ENCODE data around the gene SMIM36.
"Not testable (repeated sequence)": the region's sequence is repeated elsewhere in the genome, so short reads cannot be mapped to it uniquely, and the experiment has no call there.

Gene SMIM36

DNA sequence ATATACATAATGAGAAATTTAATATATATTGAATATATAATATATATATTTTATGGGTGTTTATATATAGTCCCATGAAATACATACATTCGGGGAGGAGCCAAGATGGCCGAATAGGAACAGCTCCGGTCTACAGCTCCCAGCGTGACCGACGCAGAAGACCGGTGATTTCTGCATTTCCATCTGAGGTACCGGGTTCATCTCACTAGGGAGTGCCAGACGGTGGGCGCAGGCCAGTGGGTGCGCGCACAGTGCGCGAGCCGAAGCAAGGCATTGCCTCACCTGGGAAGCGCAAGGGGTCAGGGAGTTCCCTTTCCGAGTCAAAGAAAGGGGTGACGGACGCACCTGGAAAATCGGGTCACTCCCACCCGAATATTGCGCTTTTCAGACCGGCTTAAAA lies 9.6 kb downstream of the SMIM36 start:
- not testable (repeated sequence) for DNase-seq (ENCODE audit: low spot score)

DNA sequence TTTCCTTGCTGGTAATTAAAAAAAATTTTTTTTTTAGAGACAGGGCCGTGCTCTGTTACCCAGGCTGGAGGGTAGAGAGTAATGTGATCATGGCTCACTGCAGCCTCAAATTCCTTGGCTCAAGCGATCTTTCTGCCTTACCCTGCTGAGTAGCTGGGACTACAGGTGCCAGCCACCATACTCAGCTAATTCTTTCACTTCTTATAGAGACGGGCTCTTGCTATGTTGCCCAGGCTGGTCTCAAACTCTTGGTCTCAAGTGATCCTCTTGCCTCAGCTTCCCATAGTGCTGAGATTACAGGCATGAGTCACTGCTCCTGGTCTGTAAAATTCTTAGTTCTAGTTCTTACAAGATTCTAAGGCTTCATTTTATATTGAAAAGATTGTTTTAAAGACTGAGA lies 11.1 kb downstream of the SMIM36 start:
- no peak for DNase-seq (ENCODE audit: low spot score)

GRCh38 chr17:55496094-55496881 lies 15.0 kb downstream of the SMIM36 start:
- no peak for DNase-seq (ENCODE audit: low spot score)

DNA sequence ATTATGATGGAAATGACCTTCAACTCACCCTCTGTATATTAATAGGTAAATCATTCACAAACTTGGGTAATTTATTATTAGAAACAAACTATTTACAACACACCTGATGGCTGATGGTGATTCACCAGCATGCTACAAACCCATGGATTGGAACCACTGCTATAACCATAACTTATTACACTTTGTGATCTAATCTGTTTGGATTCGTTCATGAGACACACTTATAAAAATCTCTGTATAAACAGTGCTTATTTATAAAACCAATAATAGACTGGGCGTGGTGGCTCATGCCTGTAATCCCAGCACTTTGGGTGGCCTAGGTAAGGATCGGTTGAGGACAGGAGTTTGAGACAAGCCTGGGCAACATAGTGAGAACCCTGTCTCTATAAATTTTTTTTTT lies 16.0 kb downstream of the SMIM36 start:
- no peak for DNase-seq (ENCODE audit: low spot score)

- DNase-seq (ENCODE audit: low spot score), result no peak
Measured at GRCh38 chr17:55492781-55493341, 18.4 kb downstream of the SMIM36 start.

DNA sequence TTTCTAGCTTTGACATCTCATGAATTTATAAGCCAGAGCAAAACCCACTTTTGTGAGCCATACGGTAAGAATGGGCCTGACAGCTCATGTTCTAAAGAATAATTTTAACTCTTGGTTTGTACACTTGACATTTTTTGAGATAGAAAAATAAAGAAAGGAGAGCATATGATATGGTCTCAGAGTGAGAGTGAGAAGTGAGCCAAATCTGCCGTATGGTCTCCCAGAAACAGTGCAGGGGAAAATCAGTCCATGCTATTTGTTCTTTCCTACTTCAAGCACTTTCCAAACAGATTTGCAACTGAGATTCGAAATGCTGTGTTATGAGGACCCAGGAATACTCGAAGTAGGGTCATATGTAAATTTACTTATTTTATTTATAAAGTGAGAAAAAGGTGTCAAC lies 20.9 kb downstream of the SMIM36 start:
- no peak for DNase-seq (ENCODE audit: low spot score)

- DNase-seq (ENCODE audit: low spot score), result no peak
Measured at GRCh38 chr17:55487695-55488432, 23.4 kb downstream of the SMIM36 start.

DNA sequence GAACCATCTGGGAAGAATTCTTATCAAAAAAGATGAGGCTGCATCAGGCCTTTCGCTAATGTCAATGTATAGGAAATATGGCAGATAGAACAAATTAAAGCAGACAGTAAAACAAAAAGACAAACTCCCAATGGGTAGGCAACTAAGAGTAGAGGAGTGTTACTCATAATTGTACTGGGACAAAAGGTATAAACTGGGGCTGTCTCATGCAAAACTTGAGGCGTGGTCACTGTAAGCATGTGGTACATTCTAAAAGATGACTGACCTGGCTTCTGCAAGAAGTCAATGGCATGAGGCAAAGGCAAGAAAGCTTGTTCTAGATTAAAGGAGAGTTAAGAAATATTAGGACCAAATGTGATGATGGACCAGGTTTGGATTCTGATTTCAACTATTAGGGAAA lies 26.7 kb downstream of the SMIM36 start:
- no peak for DNase-seq (ENCODE audit: low spot score)

DNA sequence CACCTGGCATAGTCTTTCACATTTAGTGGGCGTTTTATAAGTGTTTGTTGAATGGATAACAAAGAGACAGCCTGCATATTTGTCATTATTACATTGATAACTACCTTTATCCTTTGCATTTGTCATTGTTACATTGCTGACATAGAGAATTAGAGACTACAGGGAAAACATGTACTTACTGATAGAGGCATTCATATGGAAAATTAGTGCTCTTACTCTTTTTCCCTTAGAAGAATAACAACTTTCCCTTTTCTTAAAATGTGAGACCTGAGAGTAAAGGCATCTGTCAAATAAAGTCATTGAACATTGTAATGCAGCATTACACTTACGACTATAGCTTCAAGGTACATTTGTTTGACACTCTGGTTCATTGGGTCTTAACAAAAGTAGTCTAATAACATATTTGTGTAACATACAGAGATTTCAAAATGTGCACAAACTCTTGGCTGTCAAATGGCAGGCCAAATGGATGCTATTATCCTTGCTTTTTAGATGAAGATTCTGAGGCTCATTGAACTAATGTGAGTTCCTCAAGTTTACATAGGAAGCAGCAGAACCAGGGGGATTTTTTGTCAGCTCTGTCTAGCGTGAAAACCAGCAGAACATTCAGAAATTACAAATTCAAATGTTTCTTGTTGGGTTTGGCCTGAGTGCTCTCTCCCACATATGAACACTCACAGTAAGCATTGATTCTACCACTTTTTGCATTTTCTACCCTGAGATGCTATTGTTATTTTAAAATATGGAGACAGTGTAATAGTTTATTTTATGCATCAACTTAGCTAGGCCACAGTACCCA lies 28.5 kb downstream of the SMIM36 start:
- DNase-seq (ENCODE audit: low spot score), result no peak

DNA sequence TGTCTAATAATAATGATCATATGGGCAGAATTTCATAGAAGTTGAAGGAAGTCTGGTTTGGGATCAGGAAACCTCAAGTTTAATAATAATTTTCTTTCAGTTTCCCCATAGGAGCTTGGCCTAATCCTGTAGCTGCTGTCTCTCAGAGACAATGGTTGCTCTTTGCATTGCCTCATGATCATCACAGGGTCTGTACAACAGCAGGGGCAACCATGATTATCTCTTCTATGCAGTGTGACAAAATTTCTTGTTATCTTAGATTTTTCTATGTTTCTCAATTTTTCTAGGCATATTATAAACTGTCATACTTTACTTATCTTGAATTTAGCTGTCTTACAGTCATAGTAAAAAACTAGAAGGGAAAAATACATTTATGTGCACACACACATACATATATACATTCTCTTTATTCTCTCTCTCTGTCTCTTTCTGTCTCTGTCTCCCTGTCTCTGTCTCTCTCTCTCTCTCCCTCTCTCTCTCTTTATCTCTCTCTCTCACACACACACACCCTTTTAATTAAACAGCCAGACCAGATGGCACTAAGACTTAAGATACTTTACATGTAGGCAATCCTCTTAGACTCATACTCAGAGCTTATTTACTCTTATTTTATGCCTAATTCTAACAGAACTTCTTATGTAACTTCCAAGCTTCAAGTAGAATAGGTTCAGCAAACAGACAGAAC lies 30.5 kb downstream of the SMIM36 start:
- no peak for DNase-seq (ENCODE audit: low spot score)

GRCh38 chr17:55479903-55480302 lies 31.3 kb downstream of the SMIM36 start:
- no peak for DNase-seq (ENCODE audit: low spot score)

- no peak for DNase-seq (ENCODE audit: low spot score)
Measured at GRCh38 chr17:55478971-55479370, 32.3 kb downstream of the SMIM36 start.

- DNase-seq (ENCODE audit: low spot score), result no peak
Measured at GRCh38 chr17:55466671-55467070, 44.6 kb downstream of the SMIM36 start.

DNA sequence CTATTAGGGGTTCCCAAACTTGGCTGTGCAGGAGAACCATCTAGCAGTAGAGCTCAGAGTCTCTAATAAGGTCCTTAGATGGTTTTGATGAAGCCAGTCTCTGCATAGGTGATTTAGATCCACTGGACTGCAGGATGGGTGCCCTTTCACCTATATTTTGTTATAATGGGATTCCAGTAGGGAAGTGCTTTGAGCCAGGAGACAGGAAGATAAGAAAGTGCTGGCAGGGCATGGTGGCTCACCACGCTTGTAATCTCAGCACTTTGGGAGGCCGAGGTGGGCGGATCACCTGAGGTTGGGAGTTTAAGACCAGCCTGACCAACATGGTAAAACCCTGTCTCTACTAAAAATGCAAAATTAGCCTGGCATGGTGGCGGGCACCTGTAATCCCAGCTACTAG lies 45.5 kb downstream of the SMIM36 start:
- DNase-seq (ENCODE audit: low spot score), result not testable (repeated sequence)

DNA sequence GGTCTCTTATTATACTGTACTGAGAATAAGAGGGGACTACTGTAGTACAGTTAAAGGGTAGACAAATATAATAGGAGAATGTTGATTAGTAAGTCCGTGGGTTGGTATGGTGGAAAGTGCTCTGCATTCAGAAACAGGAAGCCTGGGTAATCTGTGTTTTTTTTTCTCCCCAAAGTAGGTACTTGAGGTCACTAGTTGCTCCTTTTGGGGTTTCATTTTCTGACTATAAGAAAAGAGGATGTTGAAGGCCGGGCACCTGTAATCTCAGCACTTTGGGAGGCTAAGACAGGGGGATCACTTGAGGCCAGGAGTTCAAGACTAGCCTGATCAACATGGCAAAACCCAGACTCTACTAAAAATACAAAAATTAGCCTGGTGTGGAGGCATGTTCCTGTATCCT lies 47.7 kb downstream of the SMIM36 start:
- DNase-seq (ENCODE audit: low spot score), result no peak

- DNase-seq (ENCODE audit: low spot score), result no peak
Measured at GRCh38 chr17:55462711-55463110, 48.5 kb downstream of the SMIM36 start.

- no peak for DNase-seq (ENCODE audit: low spot score)
Measured at GRCh38 chr17:55462234-55462633, 49.0 kb downstream of the SMIM36 start.

GRCh38 chr17:55458978-55459377 lies 52.3 kb downstream of the SMIM36 start:
- DNase-seq (ENCODE audit: low spot score), result no peak

GRCh38 chr17:55458287-55458900 lies 52.9 kb downstream of the SMIM36 start:
- DNase-seq (ENCODE audit: low spot score), result no peak

GRCh38 chr17:55456307-55457240 lies 54.7 kb downstream of the SMIM36 start:
- DNase-seq (ENCODE audit: low spot score), result no peak
